ENCODE results near the gene EN1. TPM values are rescaled to one million over a fixed set of nuclear protein-coding genes. Genes with fewer than 3 reads are reported as not detected.

Gene EN1
- total and polyA plus RNA-seq, 2 donors (not counting 3 experiments of a cell fraction or from before 2014, with no cell fraction given), result not detected

DNA sequence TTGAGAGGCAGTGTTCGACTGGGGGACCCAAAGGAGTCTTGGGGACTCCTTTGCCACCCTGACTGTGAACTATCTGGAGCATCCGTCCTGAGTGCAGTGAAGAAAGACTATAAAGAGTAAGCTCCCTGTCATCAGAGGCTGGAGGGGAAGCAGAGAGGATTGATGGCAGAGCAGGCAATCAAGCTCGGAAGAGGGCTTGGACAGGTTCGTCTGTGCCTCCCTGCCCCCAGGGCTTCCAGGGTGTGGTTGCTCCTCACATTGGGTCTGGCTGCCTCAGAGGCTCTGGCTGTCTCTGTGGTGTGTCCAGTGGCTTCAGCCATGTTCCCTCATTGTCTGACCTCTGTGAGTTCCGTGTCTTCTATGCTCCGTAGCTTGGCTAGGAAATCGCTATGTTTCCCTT lies 13.8 kb upstream of the EN1 start:
- ChIA-PET POLR2A (no interaction called here), CTCF (interaction anchor here (2.3 to 7.3 kb wide), 4 partner anchors 21 to 829 kb away, joined by 8 to 162 read pairs (median 27); no protein-coding TSS in a partner anchor)
- no peak for TF ChIP-seq GATA2 (IDR thresholded peaks at IDR 0.05; ENCODE audit: insufficient read depth, insufficient read length, low read depth, low read length)
- TF ChIP-seq FOS (IDR thresholded peaks at IDR 0.05; ENCODE audit: borderline replicate concordance, insufficient read depth, low read length), result no peak
- no peak for TF ChIP-seq POLR2A (IDR thresholded peaks at IDR 0.05; ENCODE audit: low read depth, low read length)
- no peak for TF ChIP-seq MYC (IDR thresholded peaks at IDR 0.05; ENCODE audit: low read depth, low read length)
- no peak for TF ChIP-seq JUN (IDR thresholded peaks at IDR 0.05; ENCODE audit: borderline replicate concordance, insufficient read depth, insufficient read length, low read depth)
- TF ChIP-seq, protein P1, sequence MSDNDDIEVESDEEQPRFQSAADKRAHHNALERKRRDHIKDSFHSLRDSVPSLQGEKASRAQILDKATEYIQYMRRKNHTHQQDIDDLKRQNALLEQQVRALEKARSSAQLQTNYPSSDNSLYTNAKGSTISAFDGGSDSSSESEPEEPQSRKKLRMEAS (IDR thresholded peaks at IDR 0.05; ENCODE audit: insufficient read depth, insufficient read length), result no peak
- TF ChIP-seq POLR2AphosphoS5 (IDR thresholded peaks at IDR 0.05; ENCODE audit: insufficient read depth, low read depth, low read length), result no peak
- no peak for TF ChIP-seq EZH2 (IDR thresholded peaks at IDR 0.05; ENCODE audit: borderline replicate concordance, low read depth, low read length, severe bottlenecking)
- TF ChIP-seq, protein P2, sequence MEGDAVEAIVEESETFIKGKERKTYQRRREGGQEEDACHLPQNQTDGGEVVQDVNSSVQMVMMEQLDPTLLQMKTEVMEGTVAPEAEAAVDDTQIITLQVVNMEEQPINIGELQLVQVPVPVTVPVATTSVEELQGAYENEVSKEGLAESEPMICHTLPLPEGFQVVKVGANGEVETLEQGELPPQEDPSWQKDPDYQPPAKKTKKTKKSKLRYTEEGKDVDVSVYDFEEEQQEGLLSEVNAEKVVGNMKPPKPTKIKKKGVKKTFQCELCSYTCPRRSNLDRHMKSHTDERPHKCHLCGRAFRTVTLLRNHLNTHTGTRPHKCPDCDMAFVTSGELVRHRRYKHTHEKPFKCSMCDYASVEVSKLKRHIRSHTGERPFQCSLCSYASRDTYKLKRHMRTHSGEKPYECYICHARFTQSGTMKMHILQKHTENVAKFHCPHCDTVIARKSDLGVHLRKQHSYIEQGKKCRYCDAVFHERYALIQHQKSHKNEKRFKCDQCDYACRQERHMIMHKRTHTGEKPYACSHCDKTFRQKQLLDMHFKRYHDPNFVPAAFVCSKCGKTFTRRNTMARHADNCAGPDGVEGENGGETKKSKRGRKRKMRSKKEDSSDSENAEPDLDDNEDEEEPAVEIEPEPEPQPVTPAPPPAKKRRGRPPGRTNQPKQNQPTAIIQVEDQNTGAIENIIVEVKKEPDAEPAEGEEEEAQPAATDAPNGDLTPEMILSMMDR (IDR thresholded peaks at IDR 0.05; ENCODE audit: extremely low read depth in 1 of 2, insufficient read depth in 1 of 2, low read depth in 1 of 2, low read length in 2 of 2), result no peak
- Histone ChIP-seq H3K4me1 (ENCODE audit: control insufficient read depth, extremely low read depth, insufficient read depth, low read length) (no peaks in the 10 kb centered on the region), H3K4me2 (ENCODE audit: insufficient read depth, low read length) (no peak overlapping the region), H3K27ac (ENCODE audit: insufficient read depth, low read depth, low read length) (no peak overlapping the region), H3K9me1 (replicated peaks; ENCODE audit: control insufficient read depth, extremely low read depth, insufficient read depth, low read length) (no peaks in the 10 kb centered on the region), H3K4me3 (replicated peaks in 1 of 3; ENCODE audit: insufficient read depth in 1 of 3, low read depth in 1 of 3, low read length in 3 of 3) (no peak overlapping the region), H3K27me3 (ENCODE audit: control insufficient read depth in 2 of 2, insufficient read depth in 2 of 2, low read length in 2 of 2) (peaks cover 50 to 53% of the 10 kb centered on the region in 2 experiments), H3K36me3 (ENCODE audit: control insufficient read depth in 2 of 2, extremely low read depth in 1 of 2, insufficient read depth in 2 of 2, low read length in 2 of 2) (no peaks in the 10 kb centered on the region), H3K9ac (replicated peaks; ENCODE audit: extremely low read depth, insufficient read depth, low read length) (no peak overlapping the region), H2AFZ (ENCODE audit: low read depth, low read length) (no peak overlapping the region), H4K20me1 (replicated peaks; ENCODE audit: control insufficient read depth, extremely low read depth, insufficient read depth, low read length) (no peaks in the 10 kb centered on the region), H3K79me2 (ENCODE audit: control insufficient read depth, insufficient read depth, low read length) (no peaks in the 10 kb centered on the region), H3K9me3 (replicated peaks; ENCODE audit: control insufficient read depth, insufficient read depth, low read length) (no peaks in the 10 kb centered on the region)
- dilution Hi-C loops (cut with MboI; ENCODE audit: extremely low pct_ligation_motif_present, low sequenced_read_pairs), result no loop called here
- BruUV-seq (replicated peaks), result no TSS peak
- no peak for FAIRE-seq
- intact Hi-C loops (cut with micrococcal nuclease), result no loop called here
- no peak for DNase-seq (ENCODE audit: low read depth, low spot score)

All from endothelial cell of umbilical vein (primary cell).